ENCODE data around the gene LSAMP. TPM values are rescaled to one million over a fixed set of nuclear protein-coding genes. Genes with fewer than 3 reads are reported as not detected.
A peak's percentile ranks its signal among the peaks of the same experiment; 100 is the strongest.
"Not testable (repeated sequence)": the region's sequence is repeated elsewhere in the genome, so short reads cannot be mapped to it uniquely, and the experiment has no call there.

The LSAMP gene
- total RNA-seq, 1 donor from 2014 or later = 64.9 TPM

GRCh38 chr3:115788921-115789470 lies 656.3 kb downstream of the LSAMP start:
- no peaks in the 10 kb centered on the region for H3K27me3 Mint-ChIP-seq
- no peak overlapping the region for H3K27ac Mint-ChIP-seq
- no peaks in the 10 kb centered on the region for H3K36me3 Mint-ChIP-seq
- H3K4me1 Mint-ChIP-seq (ENCODE audit: unreplicated experiment) = peaks cover 20% of the 10 kb centered on the region
- no peak overlapping the region for H3K4me3 Mint-ChIP-seq
- no peak for DNase-seq (ENCODE audit: extremely low spot score, unreplicated experiment)
- TF ChIP-seq CTCF (conservative IDR thresholded peaks at IDR 0.05) = no peak
- H3K9me3 Mint-ChIP-seq = no peaks in the 10 kb centered on the region

- peaks cover 20% of the 10 kb centered on the region for H3K4me1 Mint-ChIP-seq (ENCODE audit: unreplicated experiment)
- H3K27me3 Mint-ChIP-seq = no peaks in the 10 kb centered on the region
- no peak overlapping the region for H3K27ac Mint-ChIP-seq
- no peak for TF ChIP-seq CTCF (conservative IDR thresholded peaks at IDR 0.05)
- DNase-seq (ENCODE audit: extremely low spot score, unreplicated experiment) = no peak
- no peak overlapping the region for H3K4me3 Mint-ChIP-seq
- no peaks in the 10 kb centered on the region for H3K36me3 Mint-ChIP-seq
- H3K9me3 Mint-ChIP-seq = no peaks in the 10 kb centered on the region
These were observed 657.5 kb downstream of the LSAMP start for GRCh38 chr3:115787818-115788217.

- peak overlapping the region; percentile 33 for H3K4me3 Mint-ChIP-seq
- H3K27ac Mint-ChIP-seq = peak overlapping the region; percentile 44
- H3K4me1 Mint-ChIP-seq (ENCODE audit: unreplicated experiment) = peaks cover 16% of the 10 kb centered on the region
- no peaks in the 10 kb centered on the region for H3K36me3 Mint-ChIP-seq
- no peak for TF ChIP-seq CTCF (conservative IDR thresholded peaks at IDR 0.05)
- no peaks in the 10 kb centered on the region for H3K9me3 Mint-ChIP-seq
- no peaks in the 10 kb centered on the region for H3K27me3 Mint-ChIP-seq
- DNase-seq (ENCODE audit: extremely low spot score, unreplicated experiment) = no peak
These were observed 659.5 kb downstream of the LSAMP start for GRCh38 chr3:115785782-115786181.

DNA sequence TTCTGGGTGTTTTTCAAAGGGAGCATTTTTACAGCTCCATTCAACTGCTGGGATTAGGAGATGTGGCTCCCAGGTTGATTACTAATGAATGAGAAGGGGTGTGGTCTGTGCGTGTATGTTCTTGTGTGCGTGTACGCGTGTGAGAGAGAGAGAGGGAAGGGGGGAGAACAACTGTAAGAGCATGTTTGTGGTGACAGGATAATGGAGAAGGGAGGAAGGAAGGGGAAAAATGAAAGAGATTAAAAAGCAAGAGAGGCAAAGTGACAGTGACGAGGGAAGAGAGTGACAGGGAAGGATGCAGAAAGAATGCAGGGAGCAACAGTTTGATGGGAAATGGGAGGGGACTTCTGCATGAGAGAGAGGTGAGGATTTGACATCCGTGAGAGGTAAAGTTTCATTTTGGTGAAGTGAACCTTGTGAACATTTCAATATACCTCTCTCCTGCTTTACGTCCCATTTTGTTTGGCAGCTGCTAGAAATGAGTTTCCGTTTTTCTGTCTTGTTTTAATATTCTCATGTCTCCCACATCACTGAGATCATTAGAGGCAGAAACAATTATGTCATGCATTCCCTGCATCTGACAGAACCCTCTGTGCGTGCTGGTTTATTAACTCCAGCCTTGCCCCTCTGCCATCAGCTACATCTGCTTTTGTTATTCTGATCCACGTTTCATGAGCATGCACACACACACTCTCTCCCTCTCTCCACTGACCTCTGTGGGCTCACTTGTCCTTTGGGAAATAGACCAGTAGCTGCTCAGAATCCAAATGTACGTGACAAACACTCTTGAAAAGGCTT lies 660.3 kb downstream of the LSAMP start:
- TF ChIP-seq CTCF (conservative IDR thresholded peaks at IDR 0.05) = peak; percentile 32
- Mint-ChIP-seq H3K27me3 (no peaks in the 10 kb centered on the region), H3K4me1 (ENCODE audit: unreplicated experiment) (peaks cover 16% of the 10 kb centered on the region), H3K4me3 (peak overlapping the region; percentile 87), H3K27ac (peak overlapping the region; percentile 85), H3K9me3 (no peaks in the 10 kb centered on the region), H3K36me3 (no peaks in the 10 kb centered on the region)
- DNase-seq (ENCODE audit: extremely low spot score, unreplicated experiment) = no peak

DNA sequence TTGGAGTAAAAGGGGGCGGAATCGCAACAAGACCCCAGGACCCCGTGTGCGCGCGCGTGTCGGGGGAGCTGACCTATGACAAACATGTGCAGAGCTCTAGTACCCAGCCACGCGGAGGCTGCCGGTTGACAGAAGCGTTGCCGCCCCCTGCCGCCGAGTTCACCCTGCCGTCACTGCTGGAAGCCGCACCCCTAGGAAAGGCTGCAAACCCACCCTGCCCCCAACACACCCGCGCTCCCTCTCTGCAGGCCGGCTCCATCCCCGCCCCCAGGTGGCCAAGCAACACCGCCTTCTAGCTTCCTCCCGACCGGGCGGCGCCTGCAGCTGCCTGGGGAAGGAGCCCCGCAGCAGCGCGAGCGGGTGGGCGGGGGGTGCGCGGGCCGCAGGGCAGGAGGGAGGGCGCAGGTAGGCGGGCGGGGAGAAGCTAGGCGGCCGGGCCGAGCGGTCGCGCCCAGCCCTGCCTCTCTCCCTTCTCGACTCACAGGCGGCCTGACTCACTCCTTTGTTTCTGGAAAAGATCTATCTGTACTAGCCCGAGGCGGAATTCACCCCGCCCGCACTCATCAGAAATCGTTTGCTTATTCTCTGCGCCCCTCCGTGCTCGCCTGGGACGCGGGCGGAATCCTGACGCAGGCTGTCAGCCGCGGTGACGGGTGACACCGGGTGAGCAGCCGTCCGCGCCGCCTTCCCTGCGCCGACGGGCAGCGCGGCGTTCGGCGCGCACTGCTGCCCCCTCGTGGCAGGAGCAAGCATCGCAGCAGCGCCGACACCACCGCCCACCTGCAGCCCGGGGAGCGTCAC lies 661.1 kb downstream of the LSAMP start:
- DNase-seq (ENCODE audit: extremely low spot score, unreplicated experiment) = peak; percentile 92
- Mint-ChIP-seq H3K27me3 (no peaks in the 10 kb centered on the region), H3K9me3 (no peaks in the 10 kb centered on the region), H3K27ac (peak overlapping the region; percentile 85), H3K36me3 (no peaks in the 10 kb centered on the region), H3K4me3 (peak overlapping the region; percentile 87), H3K4me1 (ENCODE audit: unreplicated experiment) (peaks cover 16% of the 10 kb centered on the region)
- peak; percentile 99 for TF ChIP-seq CTCF (conservative IDR thresholded peaks at IDR 0.05)

GRCh38 chr3:115783426-115783825 lies 661.9 kb downstream of the LSAMP start:
- H3K27me3 Mint-ChIP-seq; H3K36me3 Mint-ChIP-seq; DNase-seq (ENCODE audit: extremely low spot score, unreplicated experiment); H3K9me3 Mint-ChIP-seq: not testable (repeated sequence)
- Mint-ChIP-seq H3K27ac (peak overlapping the region; percentile 85), H3K4me1 (ENCODE audit: unreplicated experiment) (peaks cover 16% of the 10 kb centered on the region), H3K4me3 (peak overlapping the region; percentile 87)

Measured in type B pancreatic cell (in vitro differentiated cells).